Neural progenitor cell (in vitro differentiated cells): Measurements from ENCODE around the gene TRAPPC2L. TPM values are rescaled to one million over a fixed set of nuclear protein-coding genes. Genes with fewer than 3 reads are reported as not detected.

Experiments
- DNase-seq: peaks from one replicate; pipeline ENCODE4 v3.0.0-alpha.2; 2016; ENCODE audit warnings: low spot score
- H2AFZ ChIP-seq: fragments of 200-600 bp; sonication (generic); replicated peaks from 2 replicates; pipeline ENCODE4 v1.6.1; 2016; ENCODE audit warnings: antibody characterized with exemption
- H3F3A ChIP-seq: fragments of 200-600 bp; sonication (generic); 2 replicates; pipeline ENCODE4 v1.6.1; 2016; ENCODE audit warnings: antibody characterized with exemption, low read depth
- H3K27ac ChIP-seq: fragments of 200-600 bp; sonication (generic); 2 replicates; pipeline ENCODE4 v1.5.1; 2016; ENCODE audit warnings: mild to moderate bottlenecking
- H3K27me3 ChIP-seq: fragments of 200-600 bp; sonication (generic); 2 replicates; pipeline ENCODE4 v1.6.1; 2016; ENCODE audit warnings: mild to moderate bottlenecking, moderate library complexity
- H3K36me3 ChIP-seq: fragments of 200-600 bp; sonication (generic); 2 replicates; pipeline ENCODE4 v1.5.1; 2016
- H3K4me1 ChIP-seq: fragments of 200-600 bp; sonication (generic); 2 replicates; pipeline ENCODE4 v1.6.1; 2016; ENCODE audit warnings: mixed run types
- H3K4me2 ChIP-seq: fragments of 200-600 bp; sonication (generic); 2 replicates; pipeline ENCODE4 v1.6.1; 2016
- H3K4me3 ChIP-seq: fragments of 200-600 bp; sonication (generic); 2 replicates; pipeline ENCODE4 v1.5.1; 2016
- H3K79me2 ChIP-seq: fragments of 200-600 bp; sonication (generic); 2 replicates; pipeline ENCODE4 v1.6.1; 2016; ENCODE audit warnings: low read depth
- H3K9ac ChIP-seq: fragments of 200-600 bp; sonication (generic); 2 replicates; pipeline ENCODE4 v1.6.1; 2016
- H3K9me3 ChIP-seq: fragments of 200-600 bp; sonication (generic); 2 replicates; pipeline ENCODE4 v1.5.1; 2016; ENCODE audit warnings: low read depth
- H4K20me1 ChIP-seq: fragments of 200-600 bp; sonication (generic); 2 replicates; pipeline ENCODE4 v1.6.1; 2016; ENCODE audit warnings: low read depth
- H3K27ac Mint-ChIP-seq: 3 replicates; pipeline ENCODE4 v1.8.0; 2021; ENCODE audit warnings: mixed read lengths
- H3K27me3 Mint-ChIP-seq: 2 replicates; pipeline ENCODE4 v1.8.0; 2022; ENCODE audit warnings: low read depth, mild to moderate bottlenecking, inconsistent platforms, moderate library complexity, mixed read lengths; ENCODE audit not compliant: insufficient read depth
- H3K36me3 Mint-ChIP-seq: 3 replicates; pipeline ENCODE4 v1.8.0; 2021; ENCODE audit warnings: mixed read lengths
- H3K4me1 Mint-ChIP-seq: 3 replicates; pipeline ENCODE4 v1.8.0; 2021; ENCODE audit warnings: mixed read lengths
- H3K4me3 Mint-ChIP-seq: 3 replicates; pipeline ENCODE4 v1.8.0; 2021; ENCODE audit warnings: mild to moderate bottlenecking, moderate library complexity, mixed read lengths
- H3K9me3 Mint-ChIP-seq: 3 replicates; pipeline ENCODE4 v1.8.0; 2020; ENCODE audit warnings: mixed read lengths
- EZH2 ChIP-seq: fragments of 200-600 bp; sonication (generic); IDR thresholded peaks from 2 replicates; pipeline ENCODE4 v1.6.1; 2017; ENCODE audit warnings: antibody characterized with exemption, mild to moderate bottlenecking, moderate library complexity
- EZH2phosphoT487 ChIP-seq: fragments of 200-600 bp; sonication (generic); IDR thresholded peaks from 2 replicates; pipeline ENCODE4 v1.6.1; 2017; ENCODE audit warnings: antibody characterized with exemption
- total RNA-seq: library from RNA; depleted of rRNA; stranded (reverse); fragments of >200 nt; gene quantifications from 2 replicates; pipeline ENCODE4 v1.2.3, GENCODE V29; 2015; ENCODE audit warnings: low replicate concordance
- TF ChIP-seq, protein P1 (sequence below): fragments of 200-600 bp; sonication (generic); IDR thresholded peaks from 2 replicates; pipeline ENCODE4 v1.5.1; 2017; ENCODE audit warnings: antibody characterized with exemption, mild to moderate bottlenecking

The TRAPPC2L gene
- total RNA-seq, 1 donor from 2014 or later, result 31.8 TPM

DNA sequence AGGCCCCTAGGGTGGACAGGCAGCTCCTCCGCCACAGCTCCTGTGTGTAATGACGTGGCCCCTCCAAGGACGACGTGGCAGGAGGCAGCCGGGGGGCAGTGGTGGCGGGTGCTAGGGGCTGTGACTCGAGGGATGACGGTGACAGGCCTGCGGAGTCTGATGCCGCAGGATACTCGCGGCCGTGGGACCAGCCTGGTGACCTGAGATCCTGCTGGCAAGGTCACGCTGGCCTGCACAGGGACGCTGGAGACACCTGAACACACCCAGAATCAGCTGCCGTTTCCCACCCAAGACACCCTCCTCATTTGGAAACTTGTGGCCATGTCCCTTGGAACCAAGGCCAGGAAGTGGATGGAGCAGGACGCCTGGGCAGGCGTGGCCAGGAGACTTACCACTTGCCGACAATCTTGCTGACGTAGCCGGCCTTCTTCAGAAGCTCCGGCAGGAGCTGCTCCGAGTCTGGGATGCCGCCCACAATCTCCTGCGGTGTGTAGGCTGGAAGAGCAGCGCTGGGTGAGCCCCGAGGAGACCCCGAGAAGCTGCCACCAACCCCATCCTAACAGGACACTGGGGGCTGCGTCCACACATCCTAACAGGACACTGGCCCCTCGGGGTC, 16.2 kb upstream of the TRAPPC2L start:
- Mint-ChIP-seq H3K27me3 (peaks cover 8% of the 10 kb centered on the region), H3K36me3 (no peaks in the 10 kb centered on the region), H3K4me1 (peaks cover 3% of the 10 kb centered on the region), H3K9me3 (no peaks in the 10 kb centered on the region), H3K27ac (no peak overlapping the region), H3K4me3 (no peak overlapping the region)
- no peaks in the 10 kb centered on the region for H3K79me2 ChIP-seq
- peaks cover 4% of the 10 kb centered on the region for H4K20me1 ChIP-seq
- no peaks in the 10 kb centered on the region for H3K9me3 ChIP-seq
- no peak overlapping the region for H3K9ac ChIP-seq
- H3K4me3 ChIP-seq, result no peak overlapping the region
- TF ChIP-seq EZH2, result no peak
- no peak for TF ChIP-seq EZH2phosphoT487
- TF ChIP-seq, protein P1, sequence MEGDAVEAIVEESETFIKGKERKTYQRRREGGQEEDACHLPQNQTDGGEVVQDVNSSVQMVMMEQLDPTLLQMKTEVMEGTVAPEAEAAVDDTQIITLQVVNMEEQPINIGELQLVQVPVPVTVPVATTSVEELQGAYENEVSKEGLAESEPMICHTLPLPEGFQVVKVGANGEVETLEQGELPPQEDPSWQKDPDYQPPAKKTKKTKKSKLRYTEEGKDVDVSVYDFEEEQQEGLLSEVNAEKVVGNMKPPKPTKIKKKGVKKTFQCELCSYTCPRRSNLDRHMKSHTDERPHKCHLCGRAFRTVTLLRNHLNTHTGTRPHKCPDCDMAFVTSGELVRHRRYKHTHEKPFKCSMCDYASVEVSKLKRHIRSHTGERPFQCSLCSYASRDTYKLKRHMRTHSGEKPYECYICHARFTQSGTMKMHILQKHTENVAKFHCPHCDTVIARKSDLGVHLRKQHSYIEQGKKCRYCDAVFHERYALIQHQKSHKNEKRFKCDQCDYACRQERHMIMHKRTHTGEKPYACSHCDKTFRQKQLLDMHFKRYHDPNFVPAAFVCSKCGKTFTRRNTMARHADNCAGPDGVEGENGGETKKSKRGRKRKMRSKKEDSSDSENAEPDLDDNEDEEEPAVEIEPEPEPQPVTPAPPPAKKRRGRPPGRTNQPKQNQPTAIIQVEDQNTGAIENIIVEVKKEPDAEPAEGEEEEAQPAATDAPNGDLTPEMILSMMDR, result no peak
- H3F3A ChIP-seq, result no peaks in the 10 kb centered on the region
- no peaks in the 10 kb centered on the region for H3K4me1 ChIP-seq
- no peaks in the 10 kb centered on the region for H3K27me3 ChIP-seq
- no peak for DNase-seq
- H3K27ac ChIP-seq, result no peak overlapping the region
- H3K4me2 ChIP-seq, result no peak overlapping the region
- H2AFZ ChIP-seq, result no peak overlapping the region
- H3K36me3 ChIP-seq, result no peaks in the 10 kb centered on the region

GRCh38 chr16:88841521-88842307, 15.2 kb upstream of the TRAPPC2L start:
- TF ChIP-seq EZH2phosphoT487 (no peak), EZH2 (no peak)
- TF ChIP-seq, protein P1, result no peak
- H3K27me3 ChIP-seq, result no peaks in the 10 kb centered on the region
- Mint-ChIP-seq H3K27me3 (peaks cover 8% of the 10 kb centered on the region), H3K4me3 (no peak overlapping the region), H3K4me1 (peaks cover 3% of the 10 kb centered on the region), H3K9me3 (no peaks in the 10 kb centered on the region), H3K36me3 (no peaks in the 10 kb centered on the region), H3K27ac (no peak overlapping the region)
- H3K9ac ChIP-seq, result no peak overlapping the region
- H3K9me3 ChIP-seq, result no peaks in the 10 kb centered on the region
- no peaks in the 10 kb centered on the region for H3K4me1 ChIP-seq
- H3F3A ChIP-seq, result no peaks in the 10 kb centered on the region
- no peak overlapping the region for H3K4me2 ChIP-seq
- no peaks in the 10 kb centered on the region for H3K36me3 ChIP-seq
- H3K4me3 ChIP-seq, result no peak overlapping the region
- no peak overlapping the region for H3K27ac ChIP-seq
- no peaks in the 10 kb centered on the region for H3K79me2 ChIP-seq
- peaks cover 4% of the 10 kb centered on the region for H4K20me1 ChIP-seq
- H2AFZ ChIP-seq, result no peak overlapping the region
- no peak for DNase-seq

GRCh38 chr16:88842308-88842756, 14.6 kb upstream of the TRAPPC2L start:
- TF ChIP-seq EZH2phosphoT487 (no peak), EZH2 (no peak)
- TF ChIP-seq, protein P1, result no peak
- no peaks in the 10 kb centered on the region for H3F3A ChIP-seq
- no peak overlapping the region for H2AFZ ChIP-seq
- Mint-ChIP-seq H3K27ac (no peak overlapping the region), H3K27me3 (peaks cover 8% of the 10 kb centered on the region), H3K4me3 (no peak overlapping the region), H3K4me1 (peaks cover 3% of the 10 kb centered on the region), H3K36me3 (no peaks in the 10 kb centered on the region), H3K9me3 (no peaks in the 10 kb centered on the region)
- H3K79me2 ChIP-seq, result no peaks in the 10 kb centered on the region
- H3K9ac ChIP-seq, result no peak overlapping the region
- peaks cover 4% of the 10 kb centered on the region for H4K20me1 ChIP-seq
- no peaks in the 10 kb centered on the region for H3K9me3 ChIP-seq
- H3K27ac ChIP-seq, result no peak overlapping the region
- no peak for DNase-seq
- no peak overlapping the region for H3K4me2 ChIP-seq
- H3K4me1 ChIP-seq, result no peaks in the 10 kb centered on the region
- no peak overlapping the region for H3K4me3 ChIP-seq
- no peaks in the 10 kb centered on the region for H3K36me3 ChIP-seq
- H3K27me3 ChIP-seq, result no peaks in the 10 kb centered on the region
